SIG-M5 treated with dmso at 0.1 percent for 504 hours (cell line): ENCODE measurements around the gene ZMIZ1.
A peak's percentile ranks its signal among the peaks of the same experiment; 100 is the strongest.
"Not testable (repeated sequence)": the region's sequence is repeated elsewhere in the genome, so short reads cannot be mapped to it uniquely, and the experiment has no call there.

ENCODE experiments used
- DNase-seq: peaks from one replicate; lab custom pipeline; 2025; ENCODE audit not compliant: unreplicated experiment; lab: John Stamatoyannopoulos, UW

The ZMIZ1 gene

DNA sequence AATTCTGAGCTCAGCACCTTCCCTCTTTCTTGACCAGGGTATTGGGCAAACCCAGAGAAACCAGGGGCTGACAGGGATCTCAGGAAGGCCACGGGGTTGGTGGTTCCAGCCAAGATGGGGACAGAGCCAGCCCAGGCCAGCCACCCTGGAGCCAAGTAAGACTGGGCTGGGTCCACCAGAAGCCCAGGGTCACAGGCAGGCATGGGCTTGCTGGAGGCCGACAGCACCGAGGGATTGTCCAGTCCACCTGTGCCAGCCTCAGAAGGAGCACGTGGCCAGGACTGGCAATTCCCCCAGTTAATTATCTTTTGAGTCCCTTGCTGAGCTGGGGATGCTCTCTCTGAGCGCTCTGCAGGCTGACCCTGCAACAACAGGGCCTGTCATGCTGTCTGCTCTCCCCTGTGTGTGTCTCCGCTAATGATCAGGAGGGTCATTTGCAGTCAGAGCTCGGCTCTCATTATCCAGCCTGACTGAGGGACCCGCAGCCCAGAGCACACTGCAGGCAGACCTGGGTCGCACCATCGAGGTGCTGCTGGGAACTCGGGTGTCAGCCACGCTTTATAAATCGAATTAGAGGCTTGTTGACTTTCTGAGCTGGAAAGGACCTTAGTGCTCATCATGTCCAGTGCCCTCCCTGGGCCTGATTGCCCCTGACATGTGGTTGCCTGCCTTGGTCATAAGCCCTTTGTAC is 209.0 kb downstream of the ZMIZ1 start:
- DNase-seq, result no peak

GRCh38 chr10:79279047-79279446 is 210.3 kb downstream of the ZMIZ1 start:
- not testable (repeated sequence) for DNase-seq

DNA sequence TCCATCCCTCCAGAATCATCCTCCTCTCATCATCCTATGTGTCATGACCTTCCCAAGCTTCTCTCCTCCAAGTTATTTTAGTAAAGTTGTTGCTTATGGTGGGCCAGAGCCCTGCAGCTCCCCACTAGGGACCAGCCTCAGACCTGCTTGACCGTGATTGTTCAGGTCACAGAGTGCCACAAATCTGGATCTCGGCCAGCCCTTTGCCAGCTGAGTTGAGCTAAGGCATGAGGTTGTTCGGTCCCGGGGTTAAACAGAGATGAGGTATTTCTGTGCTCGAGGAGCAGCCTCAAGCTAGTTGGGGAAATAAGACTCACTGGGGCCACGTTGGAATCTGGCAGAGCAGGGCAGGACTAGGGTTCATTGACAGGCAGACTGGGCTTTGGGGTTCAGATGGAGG is 212.2 kb downstream of the ZMIZ1 start:
- DNase-seq, result no peak

DNA sequence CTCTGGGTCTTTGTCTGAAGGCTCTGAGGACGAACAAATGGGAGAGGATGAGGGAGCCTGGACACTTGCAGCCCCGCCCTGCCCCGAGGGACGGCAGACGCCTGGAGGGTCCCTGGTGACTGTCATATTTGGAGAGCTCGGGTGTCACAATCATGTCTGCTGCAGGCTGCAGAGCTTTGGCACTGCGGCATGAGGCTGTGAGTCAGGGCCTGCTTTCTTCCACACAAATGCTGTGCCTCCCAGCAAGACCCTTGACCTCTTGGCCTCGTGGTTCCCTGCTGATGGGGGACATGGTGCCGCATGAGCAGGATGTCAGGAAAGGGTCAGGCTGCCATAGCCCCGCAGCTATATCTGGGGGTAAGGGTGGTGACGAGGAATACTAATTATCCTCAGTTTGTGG is 213.6 kb downstream of the ZMIZ1 start:
- DNase-seq, result no peak

GRCh38 chr10:79283616-79284015 is 214.8 kb downstream of the ZMIZ1 start:
- no peak for DNase-seq

DNA sequence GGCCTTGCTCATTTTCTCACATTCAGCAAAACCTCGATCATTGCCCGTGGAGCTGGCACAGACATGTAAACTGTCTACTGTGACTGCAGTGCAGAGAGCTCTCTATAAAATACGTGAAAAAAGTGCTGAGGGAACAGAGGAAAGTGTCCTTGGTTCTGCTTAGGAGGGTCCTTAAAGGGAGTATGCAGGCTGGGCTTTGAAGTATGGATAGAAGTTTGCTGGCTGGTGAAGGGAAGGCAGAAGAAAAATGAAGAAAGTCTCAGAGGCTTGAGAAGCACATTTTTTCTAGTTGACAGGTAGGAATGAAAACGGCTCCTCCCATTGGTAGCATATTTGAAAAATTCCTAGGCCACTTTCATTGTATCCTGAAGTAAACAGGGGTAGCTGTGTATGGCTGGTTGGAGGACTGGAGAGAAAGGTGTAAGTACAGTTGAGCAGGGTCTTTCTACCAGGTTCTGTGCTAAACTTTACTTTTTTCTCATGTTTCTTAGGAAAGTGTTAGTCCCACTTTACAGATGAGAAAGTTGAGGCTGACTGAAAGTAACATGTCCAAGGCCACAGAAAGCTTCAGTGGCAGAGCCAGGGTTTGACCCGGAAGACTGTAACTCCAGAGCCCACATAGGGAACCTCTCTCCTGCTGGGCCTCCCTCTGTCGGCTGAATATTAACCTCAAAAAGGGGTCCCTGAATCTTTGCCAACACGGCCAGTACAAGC is 215.5 kb downstream of the ZMIZ1 start:
- no peak for DNase-seq

DNA sequence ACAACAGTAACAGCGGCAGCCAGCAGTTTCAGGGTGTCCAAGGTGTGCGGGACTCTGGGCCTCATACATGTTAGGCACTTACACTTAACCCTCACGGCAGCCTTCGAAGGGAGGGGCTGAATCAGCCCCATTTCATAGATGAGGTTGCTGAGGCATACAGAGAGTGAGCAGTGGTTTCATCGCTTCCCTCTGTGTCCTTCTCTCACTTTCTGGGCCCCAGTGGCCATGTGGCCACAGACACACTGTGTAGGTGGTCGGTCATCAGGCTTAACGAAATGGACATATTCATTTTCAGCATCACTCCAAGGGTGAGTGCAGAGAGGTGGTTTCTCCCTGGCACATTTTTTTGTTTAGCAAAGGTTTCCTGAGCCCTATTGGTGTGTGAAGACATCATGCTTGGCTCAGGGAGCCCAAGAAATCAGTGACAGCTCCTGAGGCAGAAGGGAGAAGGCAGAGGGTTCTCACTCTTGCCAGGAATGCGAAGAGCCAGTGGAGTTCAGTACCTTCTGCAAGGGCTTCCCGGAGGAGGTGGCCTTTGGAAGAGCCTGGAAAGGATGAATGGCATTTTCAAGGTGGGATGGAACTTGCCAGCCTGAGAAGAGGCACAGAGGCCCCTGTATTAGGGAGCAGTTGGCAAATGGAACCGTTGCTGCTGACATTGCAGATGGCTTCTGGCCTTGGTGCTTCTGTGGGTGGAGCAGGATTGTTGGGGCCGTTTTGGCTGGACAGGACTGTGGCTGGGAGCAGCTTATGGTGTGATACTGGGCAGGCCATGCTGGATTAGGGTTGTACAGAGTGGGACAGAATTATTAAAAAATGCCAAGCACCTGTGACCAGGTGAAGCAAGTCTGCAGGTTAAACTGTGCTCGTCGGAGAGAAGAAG is 216.8 kb downstream of the ZMIZ1 start:
- no peak for DNase-seq

DNA sequence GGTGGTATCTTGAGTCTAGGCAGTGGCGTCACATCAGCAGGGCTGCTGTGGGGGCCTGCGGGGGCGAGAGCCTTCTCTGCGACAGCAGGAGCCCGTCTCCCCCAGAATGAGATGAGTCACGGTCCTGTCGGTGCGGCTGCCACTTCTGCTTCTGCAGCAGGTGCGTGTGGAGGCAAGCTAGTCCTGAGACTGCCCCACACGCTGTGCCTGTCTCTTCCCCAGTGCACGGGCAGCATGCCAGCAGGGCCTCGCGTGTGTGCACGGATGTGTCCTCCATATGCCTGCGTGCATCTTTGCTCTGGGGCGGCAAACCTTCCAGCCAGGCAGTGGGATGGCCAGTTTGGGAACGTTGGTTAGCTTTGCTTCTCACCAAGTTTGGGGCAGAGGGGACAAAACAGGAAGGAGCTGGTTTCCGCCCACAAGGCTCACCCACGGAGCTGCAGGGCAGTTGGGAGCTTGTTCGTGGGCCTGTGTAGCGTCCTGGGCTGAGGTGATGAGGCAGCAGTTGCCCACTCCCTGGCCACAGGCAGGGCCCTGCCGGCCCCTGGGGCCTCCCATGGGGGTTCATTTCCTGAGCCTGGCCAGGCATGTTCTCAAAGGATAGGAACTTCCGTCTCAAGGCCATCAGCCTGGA is 217.7 kb downstream of the ZMIZ1 start:
- peak; percentile 90 for DNase-seq

GRCh38 chr10:79287973-79288723 is 219.4 kb downstream of the ZMIZ1 start:
- DNase-seq, result no peak

DNA sequence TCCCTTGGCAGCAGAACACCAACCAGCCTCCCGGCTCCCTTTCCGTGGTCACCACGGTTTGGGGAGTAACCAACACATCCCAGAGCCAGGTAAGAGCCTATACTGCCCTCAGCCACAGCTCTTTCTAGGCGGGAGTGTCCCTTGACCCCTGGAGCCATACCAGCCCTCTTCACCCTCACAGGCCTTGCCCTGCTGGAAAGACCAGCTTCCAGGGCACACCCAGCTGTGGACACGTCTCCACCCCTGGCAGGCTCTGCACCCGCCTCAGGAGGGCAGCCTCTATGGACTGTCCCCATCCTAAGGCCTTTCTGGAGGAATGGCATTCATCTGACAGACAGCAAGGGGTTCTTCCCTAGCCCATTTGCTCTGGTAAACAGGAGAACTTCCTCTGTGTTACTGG is 221.0 kb downstream of the ZMIZ1 start:
- DNase-seq, result no peak

GRCh38 chr10:79292026-79292766 is 223.4 kb downstream of the ZMIZ1 start:
- DNase-seq, result no peak

DNA sequence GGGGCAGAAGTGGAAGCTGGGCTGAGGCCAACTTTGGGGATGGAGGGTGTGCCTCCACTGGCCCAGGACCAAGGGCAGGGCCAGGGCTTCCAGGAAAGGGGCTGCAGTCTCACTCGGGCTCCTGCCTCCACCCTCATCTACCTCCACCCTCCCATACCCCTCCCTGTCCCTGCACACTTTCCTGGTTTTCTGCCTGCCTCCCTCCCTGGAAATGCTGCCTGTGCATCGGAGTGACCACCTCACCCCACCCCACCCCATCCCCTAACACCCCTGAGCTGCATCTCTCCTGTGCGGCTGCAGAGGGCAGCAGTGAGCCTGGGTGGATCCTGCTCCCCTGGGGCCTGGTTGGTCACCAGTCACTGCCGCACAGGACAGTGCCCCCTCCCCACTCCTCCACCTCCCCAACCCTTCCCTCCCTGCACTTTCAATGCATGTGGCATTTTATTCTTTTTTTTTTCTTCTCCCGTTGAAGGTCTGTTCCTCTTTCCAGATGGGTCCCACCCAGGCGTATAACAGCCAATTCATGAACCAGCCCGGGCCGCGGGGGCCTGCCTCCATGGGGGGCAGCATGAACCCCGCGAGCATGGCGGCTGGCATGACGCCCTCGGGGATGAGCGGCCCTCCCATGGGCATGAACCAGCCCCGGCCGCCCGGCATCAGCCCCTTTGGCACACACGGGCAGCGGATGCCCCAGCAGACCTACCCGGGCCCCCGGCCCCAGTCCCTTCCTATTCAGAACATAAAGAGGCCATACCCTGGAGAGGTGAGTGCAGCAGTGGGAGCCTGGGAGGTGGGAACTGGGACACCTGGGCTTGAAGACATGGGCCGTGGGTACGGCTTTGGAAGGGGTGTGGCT is 224.4 kb downstream of the ZMIZ1 start:
- DNase-seq, result no peak

GRCh38 chr10:79293841-79294581 is 225.2 kb downstream of the ZMIZ1 start:
- DNase-seq, result peak; percentile 61

DNA sequence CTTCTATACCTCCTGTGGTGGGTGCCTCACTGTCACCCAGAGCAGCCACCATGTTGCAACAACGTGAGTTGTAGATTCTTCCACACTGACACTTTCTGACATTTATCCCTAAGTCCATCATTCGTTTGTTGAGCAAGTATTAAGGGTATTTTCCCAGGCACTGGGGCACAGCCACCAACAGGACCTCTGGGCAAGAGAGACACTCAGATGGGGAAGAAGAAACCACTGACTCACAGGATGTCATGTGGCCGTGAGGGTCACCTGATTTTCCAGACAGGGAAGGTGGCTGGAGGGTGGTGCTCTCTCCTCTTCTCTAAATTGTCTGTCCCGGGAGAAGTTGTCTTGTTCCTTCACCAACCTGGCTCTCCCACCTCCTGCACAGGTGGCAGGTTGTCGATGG is 226.8 kb downstream of the ZMIZ1 start:
- peak; percentile 16 for DNase-seq

DNA sequence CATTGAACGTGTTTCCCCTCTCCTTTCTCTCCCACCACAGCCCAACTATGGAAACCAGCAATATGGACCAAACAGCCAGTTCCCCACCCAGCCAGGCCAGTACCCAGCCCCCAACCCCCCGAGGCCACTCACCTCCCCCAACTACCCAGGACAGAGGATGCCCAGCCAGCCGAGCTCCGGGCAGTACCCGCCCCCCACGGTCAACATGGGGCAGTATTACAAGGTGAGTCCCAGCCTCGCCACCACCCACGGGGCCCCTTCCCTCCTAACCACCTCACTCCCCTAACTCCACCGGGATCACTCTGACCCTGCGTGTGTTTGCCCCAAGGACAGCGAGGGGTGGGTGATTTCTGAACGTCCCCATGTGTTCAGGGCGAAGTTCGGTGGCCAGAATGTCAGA is 227.7 kb downstream of the ZMIZ1 start:
- no peak for DNase-seq

GRCh38 chr10:79298403-79299244 is 229.9 kb downstream of the ZMIZ1 start:
- peak; percentile 62 for DNase-seq
